B cell (primary cell): ENCODE measurements around the gene BRD4. TPM values are rescaled to one million over a fixed set of nuclear protein-coding genes. Genes with fewer than 3 reads are reported as not detected.

Experiments used
- ATAC-seq: fragments of 200-7000 bp; cut with Tn5 transposase; one replicate; pipeline ENCODE4 v1.10.0; 2021; ENCODE audit warnings: low read depth, mild to moderate bottlenecking, moderate number of reproducible peaks, moderate library complexity
- CTCF ChIA-PET: fragments of 350-600 bp; sonication (Branson Sonifier 250); formaldehyde crosslinking; loops from one replicate; lab custom pipeline; 2021; ENCODE audit warnings: antibody characterized with exemption, inconsistent platforms; lab: Charles Lee
- POLR2A ChIA-PET: fragments of 350-600 bp; sonication (Branson Sonifier 250); formaldehyde crosslinking; loops from one replicate; lab custom pipeline; 2021; ENCODE audit warnings: antibody characterized with exemption; lab: Charles Lee
- DNase-seq: peaks from one replicate; pipeline ENCODE4 v3.0.0; 2013
- H2AFZ ChIP-seq: 2 replicates; pipeline ENCODE4 v1.6.1; 2012; ENCODE audit warnings: mild to moderate bottlenecking, low read depth, low read length; ENCODE audit not compliant: insufficient read depth, poor library complexity, severe bottlenecking
- H3K27ac ChIP-seq, 2 donors: 1 replicate in 1 of 2; 2 replicates in 1 of 2; pipeline ENCODE4 v1.5.1; 2012 to 2013; ENCODE audit warnings: low read length in 2 of 2, mild to moderate bottlenecking in 2 of 2, moderate library complexity in 1 of 2
- H3K27me3 ChIP-seq, 4 experiments: fragments of 200-600 bp in 1 of 4; sonication (generic) in 1 of 4; replicated peaks in 1 of 4; 1 replicate in 2 of 4; 2 replicates in 2 of 4; pipeline versions ENCODE4 v1.6.1 to v1.7.0; 2013 to 2016; ENCODE audit warnings: low read length in 3 of 4, mild to moderate bottlenecking in 2 of 4, mixed read lengths in 1 of 4, moderate library complexity in 1 of 4; ENCODE audit not compliant: insufficient read depth in 4 of 4, control insufficient read depth in 3 of 4; ENCODE audit errors: control extremely low read depth in 1 of 4
- H3K36me3 ChIP-seq, 2 experiments: replicated peaks in 1 of 2; 1 replicate in 1 of 2; 2 replicates in 1 of 2; pipeline versions ENCODE4 v1.6.1 to v1.7.1; 2013; ENCODE audit warnings: low read length in 1 of 2; ENCODE audit not compliant: insufficient read depth in 2 of 2, control insufficient read depth in 1 of 2; ENCODE audit errors: control extremely low read depth in 1 of 2, extremely low read depth in 1 of 2
- H3K4me1 ChIP-seq, 2 donors: fragments of 200-600 bp in 1 of 2; sonication (generic) in 1 of 2; 1 replicate in 1 of 2; 2 replicates in 1 of 2; pipeline versions ENCODE4 v1.5.1 to v1.6.1; 2013 to 2017; ENCODE audit warnings: low read length in 2 of 2; ENCODE audit not compliant: control insufficient read depth in 2 of 2, insufficient read depth in 2 of 2
- H3K4me2 ChIP-seq: replicated peaks from 2 replicates; pipeline ENCODE3; 2012; ENCODE audit warnings: mild to moderate bottlenecking, low read depth, low read length; ENCODE audit not compliant: poor library complexity, severe bottlenecking
- H3K4me3 ChIP-seq, 5 experiments: fragments of 200-600 bp in 1 of 5; sonication (generic) in 1 of 5; 1 replicate in 3 of 5; 2 replicates in 2 of 5; pipeline versions ENCODE4 v1.5.1 to v1.7.0; 2011 to 2016; ENCODE audit warnings: low read length in 4 of 5, mild to moderate bottlenecking in 4 of 5, low read depth in 2 of 5, control low read depth in 1 of 5, moderate library complexity in 1 of 5; ENCODE audit not compliant: insufficient read depth in 1 of 5; ENCODE audit errors: control extremely low read depth in 1 of 5, extremely low read depth in 1 of 5
- H3K79me2 ChIP-seq: fragments of 200-600 bp; sonication (generic); one replicate; pipeline ENCODE4 v1.6.0; 2016; ENCODE audit warnings: low read length; ENCODE audit not compliant: control insufficient read depth, insufficient read depth
- H3K9ac ChIP-seq: fragments of 200-600 bp; sonication (generic); 2 replicates; pipeline ENCODE4 v1.6.1; 2017; ENCODE audit warnings: mild to moderate bottlenecking, low read length, moderate library complexity
- H3K9me3 ChIP-seq, 3 donors: one replicate each; pipeline versions ENCODE4 v1.6.1 to v1.7.1; 2013; ENCODE audit warnings: low read length in 2 of 3; ENCODE audit not compliant: control insufficient read depth in 2 of 3, insufficient read depth in 1 of 3; ENCODE audit errors: control extremely low read depth in 1 of 3
- H4K20me1 ChIP-seq: 2 replicates; pipeline ENCODE4 v1.6.0; 2012; ENCODE audit warnings: mild to moderate bottlenecking, low read length; ENCODE audit not compliant: insufficient read depth, control insufficient read depth, poor library complexity, severe bottlenecking
- H3K27ac Mint-ChIP-seq: one replicate; pipeline ENCODE4 v1.8.0; 2021; ENCODE audit warnings: mixed read lengths
- H3K27me3 Mint-ChIP-seq: one replicate; pipeline ENCODE4 v1.8.0; 2021; ENCODE audit warnings: mixed read lengths
- H3K4me1 Mint-ChIP-seq: one replicate; pipeline ENCODE4 v1.8.0; 2021; ENCODE audit warnings: mixed read lengths
- H3K4me3 Mint-ChIP-seq: one replicate; pipeline ENCODE4 v1.8.0; 2021; ENCODE audit warnings: mixed read lengths
- H3K9me3 Mint-ChIP-seq: one replicate; pipeline ENCODE4 v1.8.0; 2022; ENCODE audit warnings: mixed read lengths; ENCODE audit not compliant: insufficient read depth
- CTCF ChIP-seq: fragments of 200-600 bp; IDR thresholded peaks from one replicate; pipeline ENCODE4 v1.8.0; 2022; ENCODE audit warnings: antibody characterized with exemption, mild to moderate bottlenecking
- EZH2 ChIP-seq: IDR thresholded peaks from 2 replicates; pipeline ENCODE4 v1.6.1; 2012; ENCODE audit warnings: borderline replicate concordance, low read depth, mild to moderate bottlenecking, moderate library complexity, low read length; ENCODE audit not compliant: insufficient read depth, poor library complexity, severe bottlenecking
- WGBS: methylation state at CpG from one replicate; pipeline ENCODE4 v1.1.5; 2013; ENCODE audit warnings: missing lambda C conversion rate; ENCODE audit not compliant: insufficient coverage; 5-methylcytosine and 5-hydroxymethylcytosine counted together
- intact Hi-C: fragments of 100-400 bp; cut with micrococcal nuclease; formaldehyde crosslinking; loops from one replicate; pipeline ENCODE4 v1.10.0; 2022
- polyA plus RNA-seq: library from polyadenylated mRNA; depleted of rRNA; stranded (reverse); fragments of >200 nt; gene quantifications from 2 replicates; pipeline ENCODE4 v1.2.3, GENCODE V29; 2012
- total RNA-seq, 2 donors: library from RNA; stranded (reverse); fragments of 120-200 nt in 1 of 2; gene quantifications; 1 replicate in 1 of 2; 2 replicates in 1 of 2; pipeline versions ENCODE4 v1.2.3 to v1.2.4, GENCODE V29; 2013 to 2022

Gene BRD4
- total and polyA plus RNA-seq, 2 donors (not counting 1 experiment from before 2014, with no cell fraction given): 30.7 to 209 TPM

- TF ChIP-seq EZH2: no peak
- TF ChIP-seq CTCF: no peak
- Mint-ChIP-seq H3K27me3 (no peaks in the 10 kb centered on the region), H3K9me3 (no peaks in the 10 kb centered on the region), H3K27ac (peak within 1 kb of the TSS; percentile 100), H3K4me3 (peak within 1 kb of the TSS; percentile 97), H3K4me1 (peaks cover 39% of the 10 kb centered on the region)
- ATAC-seq (peak; percentile 91), DNase-seq (peak; percentile 99)
- no peaks in the 10 kb centered on the region for H3K9me3 ChIP-seq
- POLR2A ChIA-PET: interaction anchor here (0.5 to 2.9 kb wide), 16 partner anchors 20 to 1533 kb away, joined by 3 to 58 read pairs (median 4); partner anchors contain the start of genes AKAP8L and BRD4
- peaks cover 47% of the 10 kb centered on the region for H4K20me1 ChIP-seq
- peaks cover 26 to 27% of the 10 kb centered on the region in 2 donors for H3K4me1 ChIP-seq
- intact Hi-C loops: loop anchor here (1.0 kb wide), 4 partner anchors 40 to 115 kb away; no protein-coding TSS in a partner anchor
- H3K9ac ChIP-seq: peak within 1 kb of the TSS; percentile 85
- H3K4me3 ChIP-seq: peak within 1 kb of the TSS; percentile 87 to 99 (median 94)
- no peaks in the 10 kb centered on the region for H3K27me3 ChIP-seq
- H3K79me2 ChIP-seq: peaks cover 55% of the 10 kb centered on the region
- peak within 1 kb of the TSS; percentile 92 to 97 for H3K27ac ChIP-seq
- H2AFZ ChIP-seq: peak within 1 kb of the TSS; percentile 89
- CTCF ChIA-PET: interaction anchor here (0.6 to 3.2 kb wide), 11 partner anchors 13 to 683 kb away, joined by 3 to 27 read pairs (median 4); partner anchors contain the start of genes AKAP8L and BRD4
- H3K4me2 ChIP-seq: peak within 1 kb of the TSS; percentile 99
- H3K36me3 ChIP-seq: peaks cover 0 to 8% of the 10 kb centered on the region in 2 experiments
- under 1% methylated on average over 104 of the region's 111 CpGs for WGBS
These were observed 47.0 kb upstream of the BRD4 start, which contains the start of gene AKAP8 for GRCh38 chr19:15379083-15379998. TSS of gene AKAP8 (minus strand) at chr19:15379787. CDS start at chr19:15379731, 56 bp downstream.
